OCI-LY1 (cell line): ENCODE data around the gene USP13.
"Not testable (repeated sequence)": the region's sequence is repeated elsewhere in the genome, so short reads cannot be mapped to it uniquely, and the experiment has no call there.

Experiments
- H2AFZ ChIP-seq: fragments of 200-600 bp; sonication (generic), shearing (Covaris generic); 2 replicates; pipeline ENCODE4 v1.6.0; 2014; ENCODE audit warnings: antibody characterized with exemption, mild to moderate bottlenecking, low read length
- H3F3A ChIP-seq: fragments of 200-600 bp; sonication (generic), shearing (Covaris generic); 2 replicates; pipeline ENCODE4 v1.6.0; 2014; ENCODE audit warnings: mild to moderate bottlenecking, antibody characterized with exemption, low read length, moderate library complexity; ENCODE audit not compliant: insufficient read depth
- H3K27ac ChIP-seq: fragments of 200-600 bp; sonication (generic); 2 replicates; pipeline ENCODE4 v1.5.1; 2014; ENCODE audit warnings: low read length, mixed run types, mild to moderate bottlenecking, low read depth; ENCODE audit not compliant: poor library complexity, severe bottlenecking
- H3K27me3 ChIP-seq: fragments of 200-600 bp; sonication (generic); 2 replicates; pipeline ENCODE4 v1.6.0; 2014; ENCODE audit warnings: antibody characterized with exemption, mild to moderate bottlenecking, low read length, moderate library complexity; ENCODE audit not compliant: insufficient read depth
- H3K36me3 ChIP-seq: fragments of 200-600 bp; sonication (generic); 2 replicates; pipeline ENCODE4 v1.6.1; 2014; ENCODE audit warnings: mild to moderate bottlenecking, antibody characterized with exemption, low read length, moderate library complexity, mixed read lengths; ENCODE audit not compliant: insufficient read depth
- H3K4me1 ChIP-seq: fragments of 200-600 bp; sonication (generic); 2 replicates; pipeline ENCODE4 v1.5.1; 2014; ENCODE audit warnings: mild to moderate bottlenecking, low read length, moderate library complexity; ENCODE audit not compliant: insufficient read depth, severe bottlenecking
- H3K4me2 ChIP-seq: fragments of 200-600 bp; sonication (generic), shearing (Covaris generic); 2 replicates; pipeline ENCODE4 v1.6.1; 2014; ENCODE audit warnings: low read length
- H3K4me3 ChIP-seq: fragments of 200-600 bp; sonication (generic); 2 replicates; pipeline ENCODE4 v1.5.1; 2014; ENCODE audit warnings: low read length, low read depth, mild to moderate bottlenecking, mixed read lengths; ENCODE audit not compliant: poor library complexity, severe bottlenecking
- H3K79me2 ChIP-seq: fragments of 200-600 bp; shearing (Covaris generic); 2 replicates; pipeline ENCODE4 v1.6.1; 2016; ENCODE audit warnings: mixed run types, low read length, mixed read lengths; ENCODE audit not compliant: insufficient read depth
- H3K9ac ChIP-seq: fragments of 200-600 bp; sonication (generic), shearing (Covaris generic); 2 replicates; pipeline ENCODE4 v1.6.1; 2014; ENCODE audit warnings: mild to moderate bottlenecking, low read length, mixed read lengths
- H3K9me2 ChIP-seq: fragments of 200-600 bp; sonication (generic), shearing (Covaris generic); 2 replicates; pipeline ENCODE4 v1.6.1; 2014; ENCODE audit warnings: low read depth, mild to moderate bottlenecking, low read length, mixed read lengths
- H3K9me3 ChIP-seq: fragments of 200-600 bp; shearing (Covaris generic); 2 replicates; pipeline ENCODE4 v1.6.1; 2014; ENCODE audit warnings: low read length, mixed read lengths
- H4K20me1 ChIP-seq: fragments of 200-600 bp; sonication (generic), shearing (Covaris generic); 2 replicates; pipeline ENCODE4 v1.6.0; 2016; ENCODE audit warnings: mild to moderate bottlenecking, low read length; ENCODE audit not compliant: insufficient read depth
- CTCF ChIP-seq: fragments of 200-600 bp; sonication (generic), shearing (Covaris generic); IDR thresholded peaks from 2 replicates; pipeline ENCODE4 v1.5.1; 2017; ENCODE audit warnings: mild to moderate bottlenecking, antibody characterized with exemption, low read length, moderate library complexity, mixed read lengths
- EZH2 ChIP-seq: fragments of 200-600 bp; sonication (generic), shearing (Covaris generic); IDR thresholded peaks from 2 replicates; pipeline ENCODE4 v1.8.0; 2017; ENCODE audit warnings: borderline replicate concordance, mixed run types, mild to moderate bottlenecking, antibody characterized with exemption, low read length, moderate library complexity, mixed read lengths

Gene USP13

GRCh38 chr3:179772297-179772696, 119.5 kb downstream of the USP13 start:
- H3K27ac ChIP-seq = no peak overlapping the region

GRCh38 chr3:179775416-179776122, 122.7 kb downstream of the USP13 start:
- Histone ChIP-seq H3K27me3 (no peaks in the 10 kb centered on the region), H3K79me2 (no peaks in the 10 kb centered on the region), H3K36me3 (peaks cover 88% of the 10 kb centered on the region)

More at GRCh38 chr3:179772297-179772696, 119.5 kb downstream of the USP13 start:
- Histone ChIP-seq H3K36me3 (peaks cover 77% of the 10 kb centered on the region), H4K20me1 (no peaks in the 10 kb centered on the region), H3K9me2 (no peaks in the 10 kb centered on the region), H3K4me3 (no peak overlapping the region), H3F3A (0 out of 2 replicates have a peak, but pooled peaks cover 3% of the 10 kb centered on the region), H3K4me1 (peaks cover 7% of the 10 kb centered on the region), H3K79me2 (no peaks in the 10 kb centered on the region), H3K4me2 (no peak overlapping the region), H3K9ac (no peak overlapping the region), H3K27me3 (no peaks in the 10 kb centered on the region), H3K9me3 (0 out of 2 replicates have a peak, but pooled peaks cover 2% of the 10 kb centered on the region), H2AFZ (no peak overlapping the region)
- no peak for TF ChIP-seq CTCF

DNA sequence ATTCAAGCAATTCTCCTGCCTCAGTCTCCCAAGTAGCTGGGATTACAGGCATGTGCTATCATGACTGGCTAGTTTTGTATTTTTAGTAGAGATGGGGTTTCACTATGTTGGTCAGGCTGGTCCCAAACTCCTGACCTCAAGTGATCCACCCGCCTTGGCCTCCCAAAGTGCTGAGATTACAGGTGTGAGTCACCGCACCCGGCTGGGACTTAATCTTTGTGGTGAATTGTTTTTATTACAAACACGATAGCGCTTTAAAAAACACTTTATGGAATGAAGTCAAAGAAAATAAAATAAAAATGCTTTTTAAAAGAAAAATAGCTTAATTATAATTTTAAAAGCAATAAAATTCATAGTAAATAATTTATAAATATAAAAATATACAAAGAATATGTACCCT, 130.0 kb downstream of the USP13 start:
- not testable (repeated sequence) for H3K4me2 ChIP-seq, H2AFZ ChIP-seq, H3K27ac ChIP-seq, H3K79me2 ChIP-seq, H3K4me3 ChIP-seq, H3K9me3 ChIP-seq, H3K9me2 ChIP-seq, H3F3A ChIP-seq, H3K9ac ChIP-seq, H3K4me1 ChIP-seq, H3K27me3 ChIP-seq, H4K20me1 ChIP-seq
- peaks cover 78% of the 10 kb centered on the region for H3K36me3 ChIP-seq

More at GRCh38 chr3:179775416-179776122, 122.7 kb downstream of the USP13 start:
- H3K4me3 ChIP-seq = no peak overlapping the region
- H3K9ac ChIP-seq = no peak overlapping the region
- H4K20me1 ChIP-seq = no peaks in the 10 kb centered on the region
- TF ChIP-seq CTCF = no peak
- no peak for TF ChIP-seq EZH2
- no peaks in the 10 kb centered on the region for H3K9me2 ChIP-seq
- no peak overlapping the region for H3K4me2 ChIP-seq
- no peaks in the 10 kb centered on the region for H3K4me1 ChIP-seq
- H3F3A ChIP-seq = no peaks in the 10 kb centered on the region
- no peak overlapping the region for H3K27ac ChIP-seq
- no peak overlapping the region for H2AFZ ChIP-seq
- H3K9me3 ChIP-seq = peaks cover 5% of the 10 kb centered on the region; the same call in 1 of the 2 replicates

DNA sequence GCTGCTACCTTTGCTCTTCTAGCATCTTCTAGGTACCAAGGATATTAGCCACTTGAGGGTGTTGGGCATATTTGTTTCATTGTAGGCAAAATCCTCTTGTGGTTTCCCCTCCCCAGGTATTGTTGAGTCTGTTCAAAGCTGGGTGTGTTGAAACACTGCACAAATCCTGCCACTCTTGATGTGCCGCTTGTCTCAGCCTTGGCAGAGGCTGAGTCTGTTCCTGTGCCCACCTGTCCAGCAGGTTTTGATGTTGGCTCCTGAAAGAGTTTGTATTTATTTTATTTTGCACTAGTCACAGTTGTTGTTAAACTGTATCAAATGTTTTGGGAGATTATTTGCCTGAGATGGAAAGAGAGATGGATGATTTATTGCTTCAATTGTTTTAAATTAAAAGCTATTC, 136.2 kb downstream of the USP13 start:
- Histone ChIP-seq H3K27ac (no peak overlapping the region), H3K9ac (no peak overlapping the region), H3K27me3 (no peaks in the 10 kb centered on the region), H2AFZ (no peak overlapping the region), H3F3A (no peaks in the 10 kb centered on the region), H3K9me3 (no peaks in the 10 kb centered on the region), H3K4me2 (no peak overlapping the region), H3K4me3 (no peak overlapping the region), H3K9me2 (no peaks in the 10 kb centered on the region), H4K20me1 (no peaks in the 10 kb centered on the region), H3K4me1 (no peaks in the 10 kb centered on the region), H3K79me2 (no peaks in the 10 kb centered on the region), H3K36me3 (peaks cover 27% of the 10 kb centered on the region)
- TF ChIP-seq CTCF = no peak
- TF ChIP-seq EZH2 = no peak
